IMR-90 (cell line): Measurements from ENCODE around the gene CSNK2A2. TPM values are rescaled to one million over a fixed set of nuclear protein-coding genes. Genes with fewer than 3 reads are reported as not detected.

Experiments used
- ATAC-seq: fragments of 200-7000 bp; cut with Tn5 transposase; 2 replicates; pipeline ENCODE4 v1.9.1; 2020; ENCODE audit warnings: low read depth, mild to moderate bottlenecking, moderate library complexity
- BruUV-seq: library from RNA; stranded (reverse); fragments of 400-500 nt; replicated peaks from 2 replicates; lab custom pipeline; 2021; lab: Mats Ljungman, UMichigan
- CTCF ChIA-PET: fragments of 300-600 bp; formaldehyde crosslinking; extraction: SDS; loops from one replicate; lab custom pipeline; 2021; ENCODE audit warnings: antibody characterized with exemption; lab: Yijun Ruan, JAX
- POLR2A ChIA-PET: fragments of 300-600 bp; sonication (Branson Sonifier 250); formaldehyde crosslinking; loops from one replicate; lab custom pipeline; 2022; ENCODE audit warnings: antibody characterized with exemption; ENCODE audit not compliant: unreplicated experiment; lab: Charles Lee
- DNase-seq: peaks from one replicate; pipeline ENCODE4 v3.0.0; 2013
- H2AFZ ChIP-seq: replicated peaks from 2 replicates; pipeline ENCODE3; 2013; ENCODE audit warnings: low read length, mild to moderate bottlenecking; ENCODE audit not compliant: poor library complexity
- H2AK5ac ChIP-seq: 2 replicates; pipeline ENCODE4 v1.6.1; 2013; ENCODE audit warnings: low read depth, low read length, inconsistent platforms
- H2AK9ac ChIP-seq: replicated peaks from 2 replicates; pipeline ENCODE3; 2013; ENCODE audit warnings: mild to moderate bottlenecking, low read depth, low read length, moderate library complexity; ENCODE audit not compliant: poor library complexity
- H2BK120ac ChIP-seq: 2 replicates; pipeline ENCODE4 v1.6.1; 2013; ENCODE audit warnings: low read depth, low read length, inconsistent platforms
- H2BK15ac ChIP-seq: 3 replicates; pipeline ENCODE4 v1.6.1; 2013; ENCODE audit warnings: low read depth, low read length, inconsistent platforms
- H2BK20ac ChIP-seq: 2 replicates; pipeline ENCODE4 v1.6.1; 2013; ENCODE audit warnings: low read depth, mild to moderate bottlenecking, inconsistent platforms, low read length, moderate library complexity
- H2BK5ac ChIP-seq: 2 replicates; pipeline ENCODE4 v1.6.1; 2013; ENCODE audit warnings: mild to moderate bottlenecking, low read depth, low read length, inconsistent platforms; ENCODE audit not compliant: poor library complexity, severe bottlenecking
- H3K14ac ChIP-seq: replicated peaks from 2 replicates; pipeline ENCODE4 v1.6.1; 2013; ENCODE audit warnings: low read depth, low read length, inconsistent platforms
- H3K18ac ChIP-seq: 2 replicates; pipeline ENCODE4 v1.6.1; 2013; ENCODE audit warnings: low read depth, low read length, control low read depth
- H3K23ac ChIP-seq: 2 replicates; pipeline ENCODE4 v1.6.1; 2013; ENCODE audit warnings: low read depth, low read length, inconsistent platforms
- H3K27ac ChIP-seq: 2 replicates; pipeline ENCODE4 v1.5.1; 2013; ENCODE audit warnings: mild to moderate bottlenecking, control low read depth, low read length; ENCODE audit not compliant: insufficient read depth
- H3K27me3 ChIP-seq: 2 replicates; pipeline ENCODE4 v1.6.1; 2013; ENCODE audit warnings: low read length; ENCODE audit not compliant: control insufficient read depth, insufficient read depth
- H3K36me3 ChIP-seq: 2 replicates; pipeline ENCODE4 v1.6.1; 2013; ENCODE audit warnings: low read length, mixed read lengths; ENCODE audit not compliant: control insufficient read depth, insufficient read depth
- H3K4ac ChIP-seq: 2 replicates; pipeline ENCODE4 v1.6.1; 2013; ENCODE audit warnings: low read depth, low read length, inconsistent platforms
- H3K4me1 ChIP-seq: 2 replicates; pipeline ENCODE4 v1.6.1; 2013; ENCODE audit warnings: low read length, mixed read lengths; ENCODE audit not compliant: control insufficient read depth, insufficient read depth
- H3K4me2 ChIP-seq: 2 replicates; pipeline ENCODE4 v1.6.1; 2013; ENCODE audit warnings: low read depth, mild to moderate bottlenecking, control low read depth, low read length, moderate library complexity
- H3K4me3 ChIP-seq: 2 replicates; pipeline ENCODE4 v1.5.1; 2013; ENCODE audit warnings: low read depth, mild to moderate bottlenecking, control low read depth, low read length, moderate library complexity; ENCODE audit not compliant: insufficient read depth
- H3K56ac ChIP-seq: 2 replicates; pipeline ENCODE4 v1.6.1; 2013; ENCODE audit warnings: low read length, inconsistent platforms; ENCODE audit not compliant: insufficient read depth; ENCODE audit errors: extremely low read depth
- H3K79me1 ChIP-seq, 2 experiments: 2 replicates each; pipeline ENCODE4 v1.6.1; 2013; ENCODE audit warnings: low read length in 2 of 2, inconsistent platforms in 1 of 2, low read depth in 1 of 2
- H3K9ac ChIP-seq: 2 replicates; pipeline ENCODE4 v1.6.1; 2013; ENCODE audit warnings: low read depth, low read length, control low read depth
- H3K9me1 ChIP-seq: 2 replicates; pipeline ENCODE4 v1.6.1; 2013; ENCODE audit warnings: low read length, inconsistent platforms; ENCODE audit not compliant: insufficient read depth
- H3K9me3 ChIP-seq: 2 replicates; pipeline ENCODE4 v1.6.1; 2013; ENCODE audit warnings: low read length; ENCODE audit not compliant: control insufficient read depth, insufficient read depth
- H4K20me1 ChIP-seq: 2 replicates; pipeline ENCODE4 v1.6.1; 2013; ENCODE audit warnings: low read length, inconsistent platforms; ENCODE audit not compliant: insufficient read depth
- H4K5ac ChIP-seq: 2 replicates; pipeline ENCODE4 v1.6.1; 2013; ENCODE audit warnings: mild to moderate bottlenecking, low read depth, low read length, control low read depth
- H4K8ac ChIP-seq, 2 experiments: 2 replicates each; pipeline ENCODE4 v1.6.1; 2013; ENCODE audit warnings: low read depth in 2 of 2, low read length in 2 of 2, control low read depth in 1 of 2, inconsistent platforms in 1 of 2
- H4K91ac ChIP-seq: 2 replicates; pipeline ENCODE4 v1.6.1; 2013; ENCODE audit warnings: low read depth, low read length, inconsistent platforms; ENCODE audit not compliant: insufficient read depth
- BHLHE40 ChIP-seq: fragments of 150-350 bp; IDR thresholded peaks from 2 replicates; pipeline ENCODE4 v1.6.1; 2016; ENCODE audit warnings: mild to moderate bottlenecking, low read depth, low read length
- CEBPB ChIP-seq: IDR thresholded peaks from 2 replicates; pipeline ENCODE4 v1.6.1; 2012; ENCODE audit warnings: low read depth, low read length, improper control_type of control experiment
- FOS ChIP-seq: fragments of 150-350 bp; IDR thresholded peaks from 2 replicates; pipeline ENCODE4 v1.6.1; 2016; ENCODE audit warnings: low read depth, low read length
- MXI1 ChIP-seq: IDR thresholded peaks from 2 replicates; pipeline ENCODE4 v1.6.1; 2012; ENCODE audit warnings: low read depth, mild to moderate bottlenecking, low read length, moderate library complexity, borderline replicate concordance
- NFE2L2 ChIP-seq: fragments of 150-350 bp; IDR thresholded peaks from 2 replicates; pipeline ENCODE4 v1.6.1; 2016; ENCODE audit warnings: low read depth, mild to moderate bottlenecking, low read length
- SMC3 ChIP-seq: fragments of 150-350 bp; IDR thresholded peaks from 2 replicates; pipeline ENCODE4 v1.6.1; 2016; ENCODE audit warnings: low read depth, mild to moderate bottlenecking, antibody characterized with exemption, low read length, moderate library complexity
- WGBS, 2 experiments: methylation state at CpG; one replicate each; pipeline versions ENCODE4 v1.1.5 to v1.1.7; 2013; ENCODE audit warnings: missing lambda C conversion rate in 2 of 2; ENCODE audit not compliant: insufficient read length in 1 of 2; ENCODE audit errors: extremely low coverage in 2 of 2; 5-methylcytosine and 5-hydroxymethylcytosine counted together
- dilution Hi-C: fragments of 300-500 bp; cut with HindIII; formaldehyde crosslinking; loops from one replicate; pipeline ENCODE4 v1.14.3; 2018; ENCODE audit warnings: low sequenced_read_pairs; ENCODE audit not compliant: unreplicated experiment
- in situ Hi-C: fragments of 300-500 bp; cut with MboI; formaldehyde crosslinking; loops from 3 replicates; pipeline ENCODE4 v1.14.3; 2019; ENCODE audit warnings: low sequenced_read_pairs, inconsistent platforms, mixed read lengths
- intact Hi-C: fragments of 100-400 bp; cut with micrococcal nuclease; formaldehyde crosslinking; loops from 2 replicates; pipeline ENCODE4 v1.10.0; 2022
- polyA plus RNA-seq, 3 experiments: library from polyadenylated mRNA; depleted of rRNA; stranded (reverse); fragments of >200 nt; gene quantifications; 2 replicates each; pipeline ENCODE4 v1.2.3, GENCODE V29; 2012; ENCODE audit warnings: low replicate concordance in 1 of 3
- total RNA-seq: library from RNA; depleted of rRNA; stranded (reverse); fragments of >200 nt; gene quantifications from 2 replicates; pipeline ENCODE4 v1.2.3, GENCODE V29; 2012

CSNK2A2 gene
- total and polyA plus RNA-seq, 2 of the 4 experiments (the other 2 are of a cell fraction): 15.6 to 27.5 TPM

GRCh38 chr16:58201163-58201562 lies 3.3 kb upstream of the CSNK2A2 start:
- Histone ChIP-seq H2AK5ac (no peak overlapping the region), H2BK5ac (no peak overlapping the region), H3K9ac (no peak overlapping the region), H2BK120ac (no peak overlapping the region), H3K36me3 (peaks cover 2% of the 10 kb centered on the region; the same call in 1 of the 2 replicates), H3K4me3 (no peak overlapping the region), H3K23ac (no peak overlapping the region), H3K79me1 (peaks cover 4 to 12% of the 10 kb centered on the region in 2 experiments; a peak in 3 of 4 replicates), H2AK9ac (no peak overlapping the region), H3K27me3 (peaks cover 27% of the 10 kb centered on the region), H2BK15ac (no peak overlapping the region), H3K27ac (no peak overlapping the region), H3K56ac (no peak overlapping the region), H3K14ac (no peak overlapping the region), H4K5ac (no peak overlapping the region), H3K4ac (no peak overlapping the region), H2AFZ (no peak overlapping the region), H3K9me1 (peaks cover 6% of the 10 kb centered on the region; the same call in 1 of the 2 replicates), H4K91ac (no peak overlapping the region), H3K4me2 (no peak overlapping the region), H4K8ac (no peak overlapping the region), H4K20me1 (peaks cover 8% of the 10 kb centered on the region; the same call in 1 of the 2 replicates), H3K4me1 (peaks cover 4% of the 10 kb centered on the region), H2BK20ac (no peak overlapping the region), H3K9me3 (no peaks in the 10 kb centered on the region), H3K18ac (no peak overlapping the region)
- in situ Hi-C loops: no loop called here
- no peak for ATAC-seq
- POLR2A ChIA-PET: no interaction called here
- intact Hi-C loops: no loop called here
- no peak for DNase-seq
- no peak for TF ChIP-seq MXI1
- no peak for TF ChIP-seq SMC3
- TF ChIP-seq NFE2L2: no peak
- no peak for TF ChIP-seq CEBPB
- TF ChIP-seq BHLHE40: no peak
- no peak for TF ChIP-seq FOS
- dilution Hi-C loops: no loop called here
- BruUV-seq: no TSS peak
- CTCF ChIA-PET: no interaction called here
- WGBS, 2 experiments: 0% methylated on average over 1 of the region's 5 CpGs; no CpG with 5 or more reads in 1 of the 2 experiments
